Ramos (cell line): ENCODE data around the gene CBX6.

Source experiments
- in situ Hi-C: fragments of 300-500 bp; cut with MboI; formaldehyde crosslinking; loops from one replicate; pipeline ENCODE4 v1.14.3; 2022; ENCODE audit warnings: low sequenced_read_pairs; ENCODE audit not compliant: unreplicated experiment

The CBX6 gene

GRCh38 chr22:38843201-38843656, 28.8 kb downstream of the CBX6 start:
- in situ Hi-C loops = no loop called here

GRCh38 chr22:38842512-38843200, 29.4 kb downstream of the CBX6 start:
- in situ Hi-C loops = no loop called here

- in situ Hi-C loops = no loop called here
Observed at GRCh38 chr22:38841635-38842034, 30.4 kb downstream of the CBX6 start.

DNA sequence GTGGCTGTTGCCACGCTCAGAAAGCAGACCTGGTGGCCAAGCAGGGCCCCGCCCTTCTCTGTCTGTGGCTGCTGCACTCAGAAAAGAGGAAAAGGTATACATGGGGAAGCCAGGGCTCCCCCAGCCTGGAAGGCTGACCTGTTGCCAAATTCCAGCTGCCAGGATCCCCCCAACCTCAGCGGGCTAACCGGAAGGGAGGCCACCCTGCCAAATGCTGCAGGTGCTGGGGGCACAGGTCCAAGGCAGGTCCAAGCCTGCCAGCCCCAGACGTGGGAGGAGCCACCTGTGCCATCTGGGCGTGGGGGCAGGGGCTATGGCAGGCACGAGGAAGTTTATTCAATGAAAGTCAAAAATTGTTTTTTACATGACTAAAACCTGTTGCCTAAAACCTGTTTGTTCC, 30.8 kb downstream of the CBX6 start:
- in situ Hi-C loops = no loop called here

- in situ Hi-C loops = no loop called here
Observed at GRCh38 chr22:38840129-38840528, 31.9 kb downstream of the CBX6 start.

DNA sequence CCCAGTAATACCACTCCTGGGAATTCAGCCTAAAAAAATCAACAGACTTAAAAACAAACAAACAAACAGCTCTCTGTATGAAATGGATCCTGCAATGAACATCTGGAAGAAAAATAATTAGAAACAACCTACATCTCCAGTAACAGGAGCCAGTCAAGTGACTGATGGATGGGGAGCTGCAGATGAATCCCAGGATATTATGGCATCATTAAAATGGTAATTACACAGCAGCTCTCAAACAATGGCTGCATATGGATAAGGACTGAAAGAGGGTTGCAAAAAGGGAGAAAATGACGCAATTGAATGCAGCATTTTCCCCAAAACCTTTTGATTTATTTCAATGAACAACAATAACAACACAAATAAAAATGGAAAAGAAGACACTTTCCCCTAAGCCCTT, 32.3 kb downstream of the CBX6 start:
- in situ Hi-C loops = no loop called here

DNA sequence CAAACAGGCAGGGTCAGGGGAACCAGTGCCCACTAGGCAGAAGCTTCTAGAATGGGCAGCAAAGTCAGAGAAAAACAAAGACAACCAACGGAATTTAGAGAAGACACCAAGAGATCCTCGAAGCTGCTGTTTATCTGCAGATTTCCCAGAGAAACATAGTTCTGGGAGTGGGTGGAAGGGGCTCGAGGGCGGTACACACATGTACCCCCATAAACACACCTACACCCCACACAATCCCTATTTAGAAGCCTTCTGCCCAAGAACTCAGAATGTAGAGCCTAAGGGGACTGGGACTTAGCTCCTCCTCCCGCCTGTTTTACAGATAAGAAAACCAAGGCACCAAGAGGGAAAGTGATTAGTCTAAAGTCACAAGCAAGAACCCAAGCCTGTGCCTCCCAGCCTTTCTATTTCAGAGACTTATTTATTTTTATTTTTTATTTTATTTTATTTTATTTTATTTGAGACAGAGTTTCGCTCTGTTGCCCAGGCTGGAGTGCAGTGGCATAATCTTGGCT, 34.5 kb downstream of the CBX6 start:
- in situ Hi-C loops = no loop called here

DNA sequence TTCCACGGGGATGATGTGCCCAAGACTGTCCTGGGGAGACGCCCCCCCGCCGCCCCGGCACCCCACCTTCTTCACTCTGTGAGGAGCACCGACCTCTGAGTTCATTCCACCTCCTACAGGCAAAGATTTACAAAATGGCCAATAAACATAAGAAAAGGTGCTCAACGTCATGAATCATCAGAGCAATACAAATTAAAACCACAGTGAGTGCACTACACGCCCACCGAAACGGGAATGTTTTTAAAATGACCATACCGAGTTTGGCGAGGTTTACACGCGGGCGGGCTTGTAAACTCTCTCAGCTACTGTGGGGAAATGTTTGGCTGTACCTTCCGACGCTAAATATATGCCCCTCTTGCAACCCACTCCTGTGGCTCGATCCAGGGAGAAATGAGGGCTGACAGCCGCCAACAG, 36.1 kb downstream of the CBX6 start:
- in situ Hi-C loops = no loop called here

DNA sequence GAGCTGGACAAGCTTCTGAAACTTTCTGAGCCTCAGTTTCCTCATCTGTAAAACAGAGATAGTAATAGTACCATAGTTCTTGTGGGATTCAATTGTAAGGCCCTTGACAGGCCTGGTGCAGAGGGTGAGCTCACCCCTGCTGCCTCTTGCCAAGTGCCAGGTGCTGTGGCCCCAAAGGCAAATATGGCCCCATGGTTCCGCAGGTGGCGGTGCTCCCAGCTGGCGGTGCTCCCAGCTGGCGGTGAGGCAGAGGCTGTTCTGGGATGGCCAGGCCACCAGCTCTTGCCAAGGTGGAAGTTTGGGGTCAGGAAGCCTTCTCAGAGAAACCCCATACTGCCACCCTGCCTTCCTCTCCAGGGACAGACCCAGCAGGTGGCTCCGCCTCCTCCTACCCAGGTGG, 37.0 kb downstream of the CBX6 start:
- in situ Hi-C loops = loop anchor here (5.0 kb wide), 1 partner anchor 48 kb away; no protein-coding TSS in a partner anchor

- in situ Hi-C loops = loop anchor here (5.0 kb wide), 1 partner anchor 47 kb away; no protein-coding TSS in a partner anchor
Observed at GRCh38 chr22:38834215-38834953, 37.6 kb downstream of the CBX6 start.

DNA sequence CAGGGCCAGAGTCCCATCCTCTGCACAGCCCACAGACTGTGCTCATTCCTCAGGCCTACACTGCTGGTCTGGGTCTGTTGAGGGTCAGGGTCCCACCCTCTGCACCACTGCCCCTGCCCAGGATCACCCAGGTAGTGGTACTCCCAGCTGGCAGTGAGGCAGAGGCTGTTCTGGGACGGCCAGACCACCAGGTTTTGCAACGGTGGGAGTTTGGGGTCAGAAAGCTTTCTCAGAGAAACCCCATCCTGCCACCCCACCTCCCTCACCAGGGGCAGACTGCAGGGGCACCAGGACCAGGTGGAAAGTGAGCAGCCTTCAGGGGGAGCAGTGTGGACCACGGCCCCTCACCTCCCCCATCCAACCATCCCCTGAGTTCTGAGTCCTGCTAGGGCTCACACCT, 39.0 kb downstream of the CBX6 start:
- in situ Hi-C loops = loop anchor here (5.0 kb wide), 1 partner anchor 46 kb away; no protein-coding TSS in a partner anchor

DNA sequence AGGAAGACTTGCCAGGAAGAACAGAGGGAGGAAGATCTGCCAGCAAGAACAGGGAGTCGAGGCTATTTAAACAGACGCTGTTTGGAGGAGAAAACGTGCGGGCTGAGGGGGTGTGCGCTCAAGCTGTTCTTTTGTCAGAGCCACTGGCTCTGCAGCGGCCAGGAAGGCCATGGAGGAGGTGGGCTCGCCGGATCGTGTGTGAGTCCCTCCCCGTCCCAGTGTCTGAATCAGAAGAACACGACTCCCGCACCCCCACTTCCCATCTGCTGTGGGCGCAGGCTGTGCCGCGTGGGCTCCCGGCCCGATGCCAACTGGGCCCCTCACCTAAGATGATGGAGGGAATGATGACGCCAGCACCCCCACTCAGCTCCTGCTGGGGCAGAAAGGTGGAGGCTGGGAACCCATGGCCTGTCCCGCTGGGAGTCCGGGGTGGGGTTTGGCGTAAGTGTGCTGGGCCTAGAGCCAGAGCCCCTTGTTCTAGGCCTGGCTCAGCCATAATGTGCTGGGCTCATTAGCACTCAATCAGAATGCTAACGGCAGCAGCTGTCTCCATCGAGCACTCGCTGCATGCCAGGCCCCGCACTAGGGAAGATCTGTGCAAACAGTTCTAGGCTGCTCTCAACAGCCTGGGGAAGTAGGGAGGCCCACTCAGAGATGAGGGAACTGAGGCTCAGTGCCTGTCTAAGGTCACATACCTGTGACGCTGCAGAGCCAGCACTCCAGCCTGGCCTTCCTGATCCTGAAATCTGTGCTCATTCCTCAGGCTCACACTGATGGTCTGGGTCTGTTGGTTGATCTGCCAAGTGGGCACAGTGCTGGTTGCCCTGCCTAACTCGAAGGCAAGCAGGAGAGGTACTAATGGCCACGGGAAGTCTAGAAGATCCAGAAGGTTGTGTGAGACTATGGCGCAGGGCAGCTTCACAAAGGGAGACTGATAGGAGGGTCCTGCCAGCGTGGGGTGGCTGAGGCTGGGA, 39.7 kb downstream of the CBX6 start:
- in situ Hi-C loops = loop anchor here (5.0 kb wide), 1 partner anchor 45 kb away; no protein-coding TSS in a partner anchor

GRCh38 chr22:38831166-38831945, 40.7 kb downstream of the CBX6 start:
- in situ Hi-C loops = loop anchor here (5.0 kb wide), 1 partner anchor 44 kb away; no protein-coding TSS in a partner anchor

GRCh38 chr22:38830845-38831108, 41.2 kb downstream of the CBX6 start:
- in situ Hi-C loops = loop anchor here (5.0 kb wide), 1 partner anchor 43 kb away; no protein-coding TSS in a partner anchor

GRCh38 chr22:38830026-38830844, 41.8 kb downstream of the CBX6 start:
- in situ Hi-C loops = loop anchor here (5.0 kb wide), 1 partner anchor 43 kb away; no protein-coding TSS in a partner anchor

DNA sequence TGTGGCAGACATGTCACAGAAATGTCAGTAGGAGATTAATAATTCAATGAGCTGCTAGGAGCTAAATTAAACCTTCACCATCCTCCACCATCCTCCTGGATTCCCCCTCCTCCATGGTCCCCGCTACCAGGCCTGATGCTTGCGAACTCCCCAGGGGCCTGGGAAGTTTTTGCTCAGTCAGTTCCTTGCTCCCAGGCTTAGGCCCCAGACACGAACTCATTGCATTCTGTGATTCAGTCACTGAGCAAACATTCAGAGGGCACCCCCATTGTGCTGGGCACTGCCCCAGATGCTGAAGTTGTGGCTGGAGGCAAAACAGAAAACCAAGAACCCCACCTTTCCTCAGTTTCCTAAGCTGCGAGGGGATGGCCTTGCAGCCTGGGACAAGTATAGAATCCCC, 42.5 kb downstream of the CBX6 start:
- in situ Hi-C loops = no loop called here

DNA sequence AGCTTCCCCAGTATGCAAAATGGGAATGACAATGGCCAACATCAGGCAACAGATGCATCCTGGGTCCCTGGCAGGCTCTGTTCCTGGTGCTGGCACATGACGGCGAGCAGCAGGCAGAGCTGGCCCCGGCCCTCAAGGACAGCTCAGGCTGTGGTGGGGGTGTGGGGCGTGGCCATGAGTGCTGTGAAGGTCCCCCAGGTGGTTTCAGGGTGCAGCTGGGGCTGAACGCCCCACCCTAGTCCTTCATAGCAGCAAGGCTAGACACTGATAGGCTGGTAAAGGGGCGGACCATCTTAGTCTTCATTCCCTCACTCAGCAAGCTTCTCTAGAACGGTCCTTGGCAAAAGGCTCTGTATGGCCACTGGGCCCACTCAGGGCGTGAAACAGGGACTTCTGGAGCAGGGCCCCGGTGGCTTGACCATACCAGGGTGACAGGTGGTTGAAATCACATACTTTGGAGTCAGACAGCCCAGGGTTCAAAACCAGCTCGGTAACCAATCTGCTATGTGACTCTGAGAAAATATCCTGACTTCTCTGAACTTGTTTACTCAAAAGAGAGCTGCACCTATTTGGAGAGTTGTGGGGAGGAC, 43.3 kb downstream of the CBX6 start:
- in situ Hi-C loops = no loop called here

- in situ Hi-C loops = no loop called here
Observed at GRCh38 chr22:38828191-38828590, 43.8 kb downstream of the CBX6 start.
